Measurements from ENCODE around the gene DCLK1. TPM values are rescaled to one million over a fixed set of nuclear protein-coding genes. Genes with fewer than 3 reads are reported as not detected.

The DCLK1 gene
- total RNA-seq, 1 donor from 2014 or later, result under 0.01 TPM

GRCh38 chr13:36069881-36070366 is 61.3 kb downstream of the DCLK1 start:
- Histone ChIP-seq H3K4me3 (ENCODE audit: low read depth, low read length) (no peak overlapping the region), H3K36me3 (ENCODE audit: control insufficient read depth, insufficient read depth, low read length) (no peaks in the 10 kb centered on the region), H3K27me3 (ENCODE audit: control insufficient read depth, insufficient read depth, low read length) (no peaks in the 10 kb centered on the region)
- TF ChIP-seq, protein P1, sequence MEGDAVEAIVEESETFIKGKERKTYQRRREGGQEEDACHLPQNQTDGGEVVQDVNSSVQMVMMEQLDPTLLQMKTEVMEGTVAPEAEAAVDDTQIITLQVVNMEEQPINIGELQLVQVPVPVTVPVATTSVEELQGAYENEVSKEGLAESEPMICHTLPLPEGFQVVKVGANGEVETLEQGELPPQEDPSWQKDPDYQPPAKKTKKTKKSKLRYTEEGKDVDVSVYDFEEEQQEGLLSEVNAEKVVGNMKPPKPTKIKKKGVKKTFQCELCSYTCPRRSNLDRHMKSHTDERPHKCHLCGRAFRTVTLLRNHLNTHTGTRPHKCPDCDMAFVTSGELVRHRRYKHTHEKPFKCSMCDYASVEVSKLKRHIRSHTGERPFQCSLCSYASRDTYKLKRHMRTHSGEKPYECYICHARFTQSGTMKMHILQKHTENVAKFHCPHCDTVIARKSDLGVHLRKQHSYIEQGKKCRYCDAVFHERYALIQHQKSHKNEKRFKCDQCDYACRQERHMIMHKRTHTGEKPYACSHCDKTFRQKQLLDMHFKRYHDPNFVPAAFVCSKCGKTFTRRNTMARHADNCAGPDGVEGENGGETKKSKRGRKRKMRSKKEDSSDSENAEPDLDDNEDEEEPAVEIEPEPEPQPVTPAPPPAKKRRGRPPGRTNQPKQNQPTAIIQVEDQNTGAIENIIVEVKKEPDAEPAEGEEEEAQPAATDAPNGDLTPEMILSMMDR (IDR thresholded peaks at IDR 0.05; ENCODE audit: insufficient read depth, low read length, severe bottlenecking), result no peak
- DNase-seq (ENCODE audit: low read depth) (no peak), FAIRE-seq (no peak)

GRCh38 chr13:36068991-36069390 is 62.2 kb downstream of the DCLK1 start:
- FAIRE-seq, result no peak
- no peak for DNase-seq (ENCODE audit: low read depth)
- no peaks in the 10 kb centered on the region for H3K36me3 ChIP-seq (ENCODE audit: control insufficient read depth, insufficient read depth, low read length)
- TF ChIP-seq, protein P1 (IDR thresholded peaks at IDR 0.05; ENCODE audit: insufficient read depth, low read length, severe bottlenecking), result no peak
- no peak overlapping the region for H3K4me3 ChIP-seq (ENCODE audit: low read depth, low read length)
- H3K27me3 ChIP-seq (ENCODE audit: control insufficient read depth, insufficient read depth, low read length), result no peaks in the 10 kb centered on the region

DNA sequence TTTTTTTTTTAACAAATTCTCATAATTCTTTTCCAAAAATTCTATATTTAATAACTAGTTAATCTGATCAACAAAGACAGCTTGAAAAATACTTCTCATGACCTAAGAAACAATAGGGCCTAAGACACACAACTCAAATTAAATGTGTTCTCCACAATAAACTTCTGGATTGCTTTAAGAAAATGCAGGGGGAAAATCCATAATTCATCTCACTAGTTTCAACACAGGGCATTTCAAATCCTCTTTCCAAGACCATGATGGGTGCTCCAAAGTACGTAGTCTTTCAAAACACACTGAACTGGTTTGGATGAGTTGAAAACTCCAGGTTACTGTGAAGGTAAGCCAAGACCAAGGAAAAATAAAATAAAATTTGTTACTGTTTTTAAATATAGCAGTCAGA is 62.6 kb downstream of the DCLK1 start:
- TF ChIP-seq, protein P1 (IDR thresholded peaks at IDR 0.05; ENCODE audit: insufficient read depth, low read length, severe bottlenecking), result no peak
- FAIRE-seq, result no peak
- no peak overlapping the region for H3K4me3 ChIP-seq (ENCODE audit: low read depth, low read length)

GRCh38 chr13:36067746-36068381 is 63.3 kb downstream of the DCLK1 start:
- DNase-seq (ENCODE audit: low read depth) (no peak), FAIRE-seq (no peak)
- TF ChIP-seq, protein P1 (IDR thresholded peaks at IDR 0.05; ENCODE audit: insufficient read depth, low read length, severe bottlenecking), result no peak
- Histone ChIP-seq H3K36me3 (ENCODE audit: control insufficient read depth, insufficient read depth, low read length) (no peaks in the 10 kb centered on the region), H3K27me3 (ENCODE audit: control insufficient read depth, insufficient read depth, low read length) (no peaks in the 10 kb centered on the region), H3K4me3 (ENCODE audit: low read depth, low read length) (no peak overlapping the region)

More for the DNA sequence above, 62.6 kb downstream of the DCLK1 start:
- Histone ChIP-seq H3K36me3 (ENCODE audit: control insufficient read depth, insufficient read depth, low read length) (no peaks in the 10 kb centered on the region), H3K27me3 (ENCODE audit: control insufficient read depth, insufficient read depth, low read length) (no peaks in the 10 kb centered on the region)
- no peak for DNase-seq (ENCODE audit: low read depth)

DNA sequence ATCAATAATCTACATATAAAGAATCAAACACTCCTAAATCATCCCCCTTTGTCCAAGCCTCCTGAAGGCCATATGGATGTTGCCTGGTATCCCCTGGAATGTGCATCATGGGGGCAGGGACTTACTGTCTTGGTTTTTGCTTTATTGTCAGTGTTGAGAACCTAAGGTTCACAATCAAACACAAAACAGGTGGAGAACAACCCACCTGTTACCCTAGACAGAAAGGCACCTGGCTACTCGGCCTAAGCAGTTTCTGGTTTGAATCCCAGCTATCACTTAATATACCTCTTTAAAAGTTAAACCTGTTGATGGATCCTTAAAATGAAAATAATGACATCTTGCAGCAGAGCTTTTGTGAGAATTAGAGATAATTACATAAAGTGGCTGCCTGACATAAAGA is 68.9 kb downstream of the DCLK1 start:
- no peaks in the 10 kb centered on the region for H3K36me3 ChIP-seq (ENCODE audit: control insufficient read depth, insufficient read depth, low read length)
- DNase-seq (ENCODE audit: low read depth), result no peak
- no peak overlapping the region for H3K4me3 ChIP-seq (ENCODE audit: low read depth, low read length)
- no peaks in the 10 kb centered on the region for H3K27me3 ChIP-seq (ENCODE audit: control insufficient read depth, insufficient read depth, low read length)
- TF ChIP-seq, protein P1 (IDR thresholded peaks at IDR 0.05; ENCODE audit: insufficient read depth, low read length, severe bottlenecking), result no peak
- FAIRE-seq, result no peak

DNA sequence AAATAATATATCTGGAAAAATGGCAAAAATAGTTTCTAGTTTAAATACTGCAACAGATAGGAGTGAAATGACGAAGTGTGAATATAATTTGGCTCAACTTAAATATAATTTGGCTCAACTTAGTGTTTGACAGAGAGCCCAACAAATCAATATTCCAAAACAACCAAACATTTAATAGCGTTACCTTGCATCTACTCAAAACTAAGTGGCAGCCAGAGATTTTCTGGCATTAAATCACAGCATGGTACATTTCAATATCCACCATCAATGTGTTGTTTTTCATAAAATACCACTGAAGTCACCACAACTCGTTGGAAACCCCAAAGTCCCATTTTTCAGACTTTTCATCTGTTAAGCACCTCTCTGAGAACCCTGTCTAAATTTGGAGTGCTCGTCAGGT is 69.6 kb downstream of the DCLK1 start:
- TF ChIP-seq, protein P1 (IDR thresholded peaks at IDR 0.05; ENCODE audit: insufficient read depth, low read length, severe bottlenecking), result no peak
- Histone ChIP-seq H3K36me3 (ENCODE audit: control insufficient read depth, insufficient read depth, low read length) (no peaks in the 10 kb centered on the region), H3K4me3 (ENCODE audit: low read depth, low read length) (no peak overlapping the region), H3K27me3 (ENCODE audit: control insufficient read depth, insufficient read depth, low read length) (no peaks in the 10 kb centered on the region)
- no peak for DNase-seq (ENCODE audit: low read depth)
- FAIRE-seq, result no peak
